H9 (cell line): ENCODE measurements around the gene MTMR12. TPM values are rescaled to one million over a fixed set of nuclear protein-coding genes. Genes with fewer than 3 reads are reported as not detected.

ENCODE experiments used
- DNase-seq: peaks from one replicate; pipeline ENCODE4 v3.0.0-alpha.2; 2017
- H2AFZ ChIP-seq: one replicate; pipeline ENCODE4 v1.6.1; 2013; ENCODE audit warnings: mild to moderate bottlenecking, low read length, control low read depth, moderate library complexity
- H2AK5ac ChIP-seq: 2 replicates; pipeline ENCODE4 v1.6.1; 2013; ENCODE audit warnings: low read length, control low read depth, mixed read lengths; ENCODE audit not compliant: insufficient read length
- H2BK120ac ChIP-seq: one replicate; pipeline ENCODE4 v1.6.1; 2013; ENCODE audit warnings: low read depth, mild to moderate bottlenecking, low read length, control low read depth, inconsistent platforms; ENCODE audit not compliant: poor library complexity, severe bottlenecking
- H2BK12ac ChIP-seq: 2 replicates; pipeline ENCODE4 v1.6.1; 2013; ENCODE audit warnings: low read length, control low read depth, mixed read lengths, low read depth; ENCODE audit not compliant: insufficient read length
- H2BK15ac ChIP-seq: 2 replicates; pipeline ENCODE4 v1.6.1; 2013; ENCODE audit warnings: low read depth, low read length, control low read depth
- H2BK20ac ChIP-seq: one replicate; pipeline ENCODE4 v1.6.1; 2013; ENCODE audit warnings: low read depth, mild to moderate bottlenecking, low read length, control low read depth, inconsistent platforms; ENCODE audit not compliant: poor library complexity, severe bottlenecking
- H2BK5ac ChIP-seq: 2 replicates; pipeline ENCODE4 v1.6.1; 2013; ENCODE audit warnings: low read length, control low read depth, mixed read lengths; ENCODE audit not compliant: insufficient read length
- H3K14ac ChIP-seq: 2 replicates; pipeline ENCODE4 v1.6.1; 2013; ENCODE audit warnings: low read length, control low read depth; ENCODE audit not compliant: insufficient read depth
- H3K18ac ChIP-seq: 2 replicates; pipeline ENCODE4 v1.6.1; 2013; ENCODE audit warnings: low read depth, mild to moderate bottlenecking, mixed read lengths, low read length, control low read depth; ENCODE audit not compliant: insufficient read length
- H3K23ac ChIP-seq: 2 replicates; pipeline ENCODE4 v1.6.1; 2013; ENCODE audit warnings: low read length, control low read depth, mixed read lengths, low read depth; ENCODE audit not compliant: insufficient read length
- H3K23me2 ChIP-seq: 2 replicates; pipeline ENCODE4 v1.6.1; 2013; ENCODE audit warnings: low read depth, mild to moderate bottlenecking, mixed read lengths, low read length, control low read depth; ENCODE audit not compliant: insufficient read length, poor library complexity, severe bottlenecking
- H3K27ac ChIP-seq: 2 replicates; pipeline ENCODE4 v1.5.1; 2013; ENCODE audit warnings: low read length, control low read depth, mixed read lengths, low read depth; ENCODE audit not compliant: insufficient read length
- H3K27me3 ChIP-seq: 2 replicates; pipeline ENCODE4 v1.6.1; 2013; ENCODE audit warnings: low read length, control low read depth, inconsistent platforms; ENCODE audit not compliant: insufficient read depth
- H3K4ac ChIP-seq: 2 replicates; pipeline ENCODE4 v1.6.1; 2013; ENCODE audit warnings: low read depth, mild to moderate bottlenecking, control low read depth, inconsistent platforms, low read length, moderate library complexity
- H3K4me1 ChIP-seq: 2 replicates; pipeline ENCODE4 v1.6.1; 2013; ENCODE audit warnings: low read length, control low read depth, inconsistent platforms; ENCODE audit not compliant: insufficient read depth
- H3K4me2 ChIP-seq: 2 replicates; pipeline ENCODE4 v1.6.1; 2013; ENCODE audit warnings: low read length, control low read depth, mixed read lengths; ENCODE audit not compliant: insufficient read length, insufficient read depth
- H3K56ac ChIP-seq: 2 replicates; pipeline ENCODE4 v1.6.1; 2013; ENCODE audit warnings: low read depth, mild to moderate bottlenecking, mixed read lengths, low read length, control low read depth; ENCODE audit not compliant: insufficient read length
- H3K79me1 ChIP-seq: 2 replicates; pipeline ENCODE4 v1.6.1; 2013; ENCODE audit warnings: low read depth, mild to moderate bottlenecking, moderate library complexity, low read length, control low read depth, inconsistent platforms; ENCODE audit not compliant: insufficient read depth, poor library complexity, severe bottlenecking
- H3K79me2 ChIP-seq: 2 replicates; pipeline ENCODE4 v1.6.1; 2013; ENCODE audit warnings: low read length, control low read depth, inconsistent platforms; ENCODE audit not compliant: insufficient read depth
- H3K9ac ChIP-seq: 2 replicates; pipeline ENCODE4 v1.6.1; 2013; ENCODE audit warnings: low read length, control low read depth, mixed read lengths; ENCODE audit not compliant: insufficient read length; ENCODE audit errors: extremely low read depth
- H3K9me3 ChIP-seq: one replicate; pipeline ENCODE4 v1.6.1; 2013; ENCODE audit warnings: low read depth, low read length, inconsistent platforms; ENCODE audit not compliant: control insufficient read depth
- H3T11ph ChIP-seq: one replicate; pipeline ENCODE4 v1.6.1; 2013; ENCODE audit warnings: mild to moderate bottlenecking, low read length, control low read depth, inconsistent platforms
- H4K20me1 ChIP-seq: one replicate; pipeline ENCODE4 v1.6.1; 2013; ENCODE audit not compliant: control insufficient read depth, insufficient read length, insufficient read depth
- H4K5ac ChIP-seq: 2 replicates; pipeline ENCODE4 v1.6.1; 2013; ENCODE audit warnings: low read depth, mild to moderate bottlenecking, mixed read lengths, low read length, control low read depth; ENCODE audit not compliant: insufficient read length
- H4K8ac ChIP-seq: replicated peaks from 2 replicates; pipeline ENCODE4 v1.6.1; 2013; ENCODE audit warnings: low read length, control low read depth, mixed read lengths, low read depth; ENCODE audit not compliant: insufficient read length
- H4K91ac ChIP-seq: 2 replicates; pipeline ENCODE4 v1.6.1; 2013; ENCODE audit warnings: low read depth, mild to moderate bottlenecking, moderate library complexity, mixed read lengths, low read length, control low read depth; ENCODE audit not compliant: insufficient read length
- H3K27ac Mint-ChIP-seq, 3 experiments: 2 replicates in 2 of 3; 3 replicates in 1 of 3; pipeline ENCODE4 v1.8.0; 2020 to 2021; ENCODE audit warnings: mixed read lengths in 3 of 3, mild to moderate bottlenecking in 1 of 3, moderate library complexity in 1 of 3
- H3K27me3 Mint-ChIP-seq: 2 replicates; pipeline ENCODE4 v1.8.0; 2021; ENCODE audit warnings: low read depth, mild to moderate bottlenecking, moderate library complexity, mixed read lengths
- H3K36me3 Mint-ChIP-seq, 3 experiments: 2 replicates in 2 of 3; 3 replicates in 1 of 3; pipeline ENCODE4 v1.8.0; 2020 to 2021; ENCODE audit warnings: low read depth in 3 of 3, mixed read lengths in 3 of 3; ENCODE audit not compliant: insufficient read depth in 1 of 3
- H3K4me1 Mint-ChIP-seq, 2 experiments: 2 replicates each; pipeline ENCODE4 v1.8.0; 2020; ENCODE audit warnings: mixed read lengths in 2 of 2
- H3K4me3 Mint-ChIP-seq, 2 experiments: 2 replicates in 1 of 2; 3 replicates in 1 of 2; pipeline ENCODE4 v1.8.0; 2020 to 2021; ENCODE audit warnings: mild to moderate bottlenecking in 2 of 2, mixed read lengths in 2 of 2, moderate library complexity in 1 of 2
- H3K9me3 Mint-ChIP-seq, 2 experiments: 2 replicates in 1 of 2; 3 replicates in 1 of 2; pipeline ENCODE4 v1.8.0; 2020; ENCODE audit warnings: mild to moderate bottlenecking in 2 of 2, mixed read lengths in 2 of 2, moderate library complexity in 1 of 2
- CTCF ChIP-seq: fragments of 200-600 bp; sonication (generic); conservative IDR thresholded peaks from 3 replicates; pipeline ENCODE4 v1.8.0; 2021; ENCODE audit warnings: antibody characterized with exemption, mild to moderate bottlenecking
- WGBS: extraction: QIAGEN DNeasy Blood & Tissue Kit; methylation state at CpG from one replicate; pipeline ENCODE4 v1.1.7; 2013; ENCODE audit warnings: missing lambda C conversion rate, low lambda C conversion rate, mixed read lengths; ENCODE audit not compliant: insufficient read length; ENCODE audit errors: extremely low coverage; 5-methylcytosine and 5-hydroxymethylcytosine counted together
- total RNA-seq: library from RNA; stranded (reverse); gene quantifications from 2 replicates; pipeline ENCODE4 v1.2.1, GENCODE V29; 2021

MTMR12 gene
- total RNA-seq, 1 experiment from 2014 or later: 39.3 TPM

GRCh38 chr5:32202394-32202793, 110.3 kb downstream of the MTMR12 start:
- no peak overlapping the region for H2BK120ac ChIP-seq
- H3K36me3 Mint-ChIP-seq: peaks cover 0 to 7% (median 5%) of the 10 kb centered on the region in 3 experiments; a peak in 6 of 7 replicates

More at GRCh38 chr5:32202394-32202793, 110.3 kb downstream of the MTMR12 start:
- no peak overlapping the region for H2AK5ac ChIP-seq
- H3K27ac Mint-ChIP-seq: no peak overlapping the region
- H3K56ac ChIP-seq: no peak overlapping the region
- no peak overlapping the region for H3K18ac ChIP-seq
- no peak overlapping the region for H3K4me2 ChIP-seq
- no peak overlapping the region for H3K14ac ChIP-seq
- peaks cover 3% of the 10 kb centered on the region; the same call in 1 of the 2 replicates for H3K27me3 Mint-ChIP-seq
- peaks cover 5 to 7% of the 10 kb centered on the region in 2 experiments for H3K9me3 Mint-ChIP-seq
- no peak overlapping the region for H3K9ac ChIP-seq
- no peak overlapping the region for H3K27ac ChIP-seq
- no peak for DNase-seq
- no peaks in the 10 kb centered on the region for H4K20me1 ChIP-seq
- no peak overlapping the region for H2BK12ac ChIP-seq
- TF ChIP-seq CTCF: no peak
- WGBS: no CpG with 5 or more reads among the region's 2 CpGs
- H2BK15ac ChIP-seq: no peak overlapping the region
- no peak overlapping the region for H4K91ac ChIP-seq
- no peak overlapping the region for H4K8ac ChIP-seq
- no peaks in the 10 kb centered on the region for H3K4me1 ChIP-seq
- no peak overlapping the region for H3K4me3 Mint-ChIP-seq
- no peak overlapping the region for H3K4ac ChIP-seq
- no peak overlapping the region for H3K23ac ChIP-seq
- no peaks in the 10 kb centered on the region for H3K79me2 ChIP-seq
- H3K23me2 ChIP-seq: no peaks in the 10 kb centered on the region
- no peaks in the 10 kb centered on the region for H3K4me1 Mint-ChIP-seq
- no peak overlapping the region for H4K5ac ChIP-seq
- H2BK20ac ChIP-seq: no peak overlapping the region
- H3K27me3 ChIP-seq: no peaks in the 10 kb centered on the region
- H2AFZ ChIP-seq: no peak overlapping the region
- H3K9me3 ChIP-seq: no peaks in the 10 kb centered on the region
- H3K79me1 ChIP-seq: no peaks in the 10 kb centered on the region
- H2BK5ac ChIP-seq: no peak overlapping the region
- H3T11ph ChIP-seq: no peak overlapping the region
